ENCODE results near the gene WWOX. TPM values are rescaled to one million over a fixed set of nuclear protein-coding genes. Genes with fewer than 3 reads are reported as not detected.

WWOX gene
- total RNA-seq, 1 experiment from 2014 or later = 15.6 TPM

DNA sequence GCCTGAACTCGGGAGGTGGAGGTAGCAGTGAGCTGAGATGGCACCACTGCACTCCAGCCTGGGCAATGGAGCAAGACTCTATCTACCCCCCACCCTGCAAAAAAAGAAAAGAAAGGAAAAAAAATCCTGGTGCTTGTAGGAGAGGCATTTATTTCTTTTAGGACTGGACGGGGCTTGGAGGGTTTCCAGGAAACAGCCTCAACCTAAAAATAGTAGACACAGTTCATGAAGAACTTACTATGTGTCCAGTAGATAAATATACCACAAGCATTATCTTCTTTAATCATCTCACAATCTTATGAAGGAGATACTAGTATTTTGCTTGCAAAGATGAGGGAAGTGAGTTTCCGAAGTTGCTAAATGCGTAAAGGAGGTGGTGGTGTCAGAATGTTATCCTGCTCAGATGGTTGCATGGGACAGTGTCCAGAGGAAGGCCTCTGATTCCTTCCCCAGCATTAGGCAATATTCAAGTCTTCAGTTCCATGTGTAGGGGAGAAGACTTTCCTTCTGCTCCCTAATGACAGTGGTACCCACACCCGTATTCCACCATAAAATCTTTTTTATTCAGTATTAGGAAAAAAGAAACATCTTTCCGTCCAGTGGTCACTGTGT is 263.2 kb downstream of the WWOX start:
- H2AFZ ChIP-seq (ENCODE audit: low read length) = no peak overlapping the region
- H3K18ac ChIP-seq (ENCODE audit: insufficient read length, low read depth, low read length) = no peak overlapping the region
- no peak overlapping the region for H3K27ac Mint-ChIP-seq
- H3K79me2 ChIP-seq (ENCODE audit: insufficient read depth, low read length) = no peaks in the 10 kb centered on the region
- no peaks in the 10 kb centered on the region for H3K9me3 Mint-ChIP-seq
- no peaks in the 10 kb centered on the region for H3K23me2 ChIP-seq (ENCODE audit: insufficient read length, low read depth, low read length, poor library complexity, severe bottlenecking)
- no peaks in the 10 kb centered on the region; the same call in 1 of the 2 replicates for H3K27me3 Mint-ChIP-seq (ENCODE audit: low read depth)
- no peaks in the 10 kb centered on the region for H3K36me3 Mint-ChIP-seq (ENCODE audit: insufficient read depth in 1 of 3, low read depth in 3 of 3)
- no peak overlapping the region for H2BK12ac ChIP-seq (ENCODE audit: insufficient read length, low read depth, low read length)
- H3K4me2 ChIP-seq (ENCODE audit: insufficient read depth, insufficient read length, low read length) = no peak overlapping the region
- no peak overlapping the region for H4K5ac ChIP-seq (ENCODE audit: insufficient read length, low read depth, low read length)
- no peak overlapping the region for H3K23ac ChIP-seq (ENCODE audit: insufficient read length, low read depth, low read length)
- H2BK20ac ChIP-seq (ENCODE audit: low read depth, low read length, poor library complexity, severe bottlenecking) = no peak overlapping the region
- no peak for DNase-seq
- 0 out of 4 replicates have a peak, but pooled peaks cover 0 to 3% of the 10 kb centered on the region in 2 experiments for H3K4me1 Mint-ChIP-seq
- no peak overlapping the region for H3K4me3 Mint-ChIP-seq
- no peak overlapping the region for H2BK15ac ChIP-seq (ENCODE audit: low read depth, low read length)
- H3K79me1 ChIP-seq (ENCODE audit: insufficient read depth, low read depth, low read length, poor library complexity, severe bottlenecking) = no peaks in the 10 kb centered on the region
- no peak overlapping the region for H2BK5ac ChIP-seq (ENCODE audit: insufficient read length, low read length)
- no peak overlapping the region for H3T11ph ChIP-seq (ENCODE audit: low read length)
- no peak overlapping the region for H3K27ac ChIP-seq (ENCODE audit: insufficient read length, low read depth, low read length)
- TF ChIP-seq, protein P1, sequence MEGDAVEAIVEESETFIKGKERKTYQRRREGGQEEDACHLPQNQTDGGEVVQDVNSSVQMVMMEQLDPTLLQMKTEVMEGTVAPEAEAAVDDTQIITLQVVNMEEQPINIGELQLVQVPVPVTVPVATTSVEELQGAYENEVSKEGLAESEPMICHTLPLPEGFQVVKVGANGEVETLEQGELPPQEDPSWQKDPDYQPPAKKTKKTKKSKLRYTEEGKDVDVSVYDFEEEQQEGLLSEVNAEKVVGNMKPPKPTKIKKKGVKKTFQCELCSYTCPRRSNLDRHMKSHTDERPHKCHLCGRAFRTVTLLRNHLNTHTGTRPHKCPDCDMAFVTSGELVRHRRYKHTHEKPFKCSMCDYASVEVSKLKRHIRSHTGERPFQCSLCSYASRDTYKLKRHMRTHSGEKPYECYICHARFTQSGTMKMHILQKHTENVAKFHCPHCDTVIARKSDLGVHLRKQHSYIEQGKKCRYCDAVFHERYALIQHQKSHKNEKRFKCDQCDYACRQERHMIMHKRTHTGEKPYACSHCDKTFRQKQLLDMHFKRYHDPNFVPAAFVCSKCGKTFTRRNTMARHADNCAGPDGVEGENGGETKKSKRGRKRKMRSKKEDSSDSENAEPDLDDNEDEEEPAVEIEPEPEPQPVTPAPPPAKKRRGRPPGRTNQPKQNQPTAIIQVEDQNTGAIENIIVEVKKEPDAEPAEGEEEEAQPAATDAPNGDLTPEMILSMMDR (conservative IDR thresholded peaks at IDR 0.05) = no peak
- H3K9me3 ChIP-seq (ENCODE audit: control insufficient read depth, low read depth, low read length) = no peaks in the 10 kb centered on the region
- H2AK5ac ChIP-seq (ENCODE audit: insufficient read length, low read length) = no peak overlapping the region
- no peaks in the 10 kb centered on the region for H3K4me1 ChIP-seq (ENCODE audit: insufficient read depth, low read length)
- H3K27me3 ChIP-seq (ENCODE audit: insufficient read depth, low read length) = no peaks in the 10 kb centered on the region
- no CpG with 5 or more reads among the region's 6 CpGs for WGBS (ENCODE audit: extremely low coverage, insufficient read length, low lambda C conversion rate)
- H4K8ac ChIP-seq (replicated peaks; ENCODE audit: insufficient read length, low read depth, low read length) = no peak overlapping the region
- no peak overlapping the region for H3K4ac ChIP-seq (ENCODE audit: low read depth, low read length)
- H3K9ac ChIP-seq (ENCODE audit: extremely low read depth, insufficient read length, low read length) = no peak overlapping the region
- H2BK120ac ChIP-seq (ENCODE audit: low read depth, low read length, poor library complexity, severe bottlenecking) = no peak overlapping the region
- H3K56ac ChIP-seq (ENCODE audit: insufficient read length, low read depth, low read length) = no peak overlapping the region
- no peak overlapping the region for H4K91ac ChIP-seq (ENCODE audit: insufficient read length, low read depth, low read length)
- no peak overlapping the region for H3K14ac ChIP-seq (ENCODE audit: insufficient read depth, low read length)
- no peaks in the 10 kb centered on the region for H4K20me1 ChIP-seq (ENCODE audit: control insufficient read depth, insufficient read depth, insufficient read length)
